ENCODE data around the gene GUCY2C.

The GUCY2C gene

GRCh38 chr12:14635776-14636175 is 60.6 kb downstream of the GUCY2C start:
- peaks cover 36% of the 10 kb centered on the region for H3K9me3 Mint-ChIP-seq
- H3K27ac Mint-ChIP-seq = no peak overlapping the region
- no peaks in the 10 kb centered on the region for H3K4me1 Mint-ChIP-seq
- no peak overlapping the region for H3K4me3 Mint-ChIP-seq
- peaks cover 5% of the 10 kb centered on the region for H3K36me3 Mint-ChIP-seq (ENCODE audit: low read depth)
- TF ChIP-seq CTCF (IDR thresholded peaks at IDR 0.05) = no peak
- DNase-seq = no peak
- no peaks in the 10 kb centered on the region for H3K27me3 Mint-ChIP-seq (ENCODE audit: low read depth, poor library complexity)

GRCh38 chr12:14630793-14631192 is 65.6 kb downstream of the GUCY2C start:
- no peak for TF ChIP-seq CTCF (IDR thresholded peaks at IDR 0.05)
- Mint-ChIP-seq H3K27ac (no peak overlapping the region), H3K36me3 (ENCODE audit: low read depth) (peaks cover 5% of the 10 kb centered on the region), H3K9me3 (peaks cover 15% of the 10 kb centered on the region), H3K4me3 (no peak overlapping the region), H3K27me3 (ENCODE audit: low read depth, poor library complexity) (no peaks in the 10 kb centered on the region), H3K4me1 (peaks cover 18% of the 10 kb centered on the region)
- DNase-seq = no peak

- H3K36me3 Mint-ChIP-seq (ENCODE audit: low read depth) = no peaks in the 10 kb centered on the region
- peak; percentile 99 for TF ChIP-seq CTCF (IDR thresholded peaks at IDR 0.05)
Measured at GRCh38 chr12:14629832-14630710, 66.3 kb downstream of the GUCY2C start.

GRCh38 chr12:14628771-14629170 is 67.6 kb downstream of the GUCY2C start:
- Mint-ChIP-seq H3K4me1 (peaks cover 18% of the 10 kb centered on the region), H3K27ac (no peak overlapping the region), H3K9me3 (no peaks in the 10 kb centered on the region), H3K4me3 (no peak overlapping the region), H3K36me3 (ENCODE audit: low read depth) (peaks cover 1% of the 10 kb centered on the region), H3K27me3 (ENCODE audit: low read depth, poor library complexity) (no peaks in the 10 kb centered on the region)
- DNase-seq = no peak
- TF ChIP-seq CTCF (IDR thresholded peaks at IDR 0.05) = no peak

More at GRCh38 chr12:14629832-14630710, 66.3 kb downstream of the GUCY2C start:
- DNase-seq = peak; percentile 74
- Mint-ChIP-seq H3K9me3 (peaks cover 8% of the 10 kb centered on the region), H3K4me1 (peaks cover 18% of the 10 kb centered on the region), H3K27me3 (ENCODE audit: low read depth, poor library complexity) (no peaks in the 10 kb centered on the region), H3K27ac (no peak overlapping the region), H3K4me3 (no peak overlapping the region)

- H3K4me3 Mint-ChIP-seq = no peak overlapping the region
- no peak for DNase-seq
Measured at GRCh38 chr12:14621826-14622225, 74.6 kb downstream of the GUCY2C start.

More at GRCh38 chr12:14621826-14622225, 74.6 kb downstream of the GUCY2C start:
- no peak for TF ChIP-seq CTCF (IDR thresholded peaks at IDR 0.05)
- Mint-ChIP-seq H3K9me3 (no peaks in the 10 kb centered on the region), H3K27ac (no peak overlapping the region), H3K36me3 (ENCODE audit: low read depth) (peaks cover 6% of the 10 kb centered on the region), H3K4me1 (no peaks in the 10 kb centered on the region), H3K27me3 (ENCODE audit: low read depth, poor library complexity) (peaks cover 3% of the 10 kb centered on the region)

Measured in nephron progenitor cell (in vitro differentiated cells).